Neural cell (in vitro differentiated cells): ENCODE data around the gene PAX3. TPM values are rescaled to one million over a fixed set of nuclear protein-coding genes. Genes with fewer than 3 reads are reported as not detected.

ENCODE experiments used
- H2AFZ ChIP-seq: fragments of 200-600, 300-800 bp; sonication (generic), shearing (Covaris generic); 2 replicates; pipeline ENCODE4 v1.6.0; 2014; ENCODE audit warnings: low read depth, mild to moderate bottlenecking, antibody characterized with exemption, low read length, moderate library complexity
- H3F3A ChIP-seq: fragments of 200-600 bp; shearing (Covaris generic); 2 replicates; pipeline ENCODE4 v1.6.1; 2016; ENCODE audit warnings: mild to moderate bottlenecking, moderate library complexity, mixed read lengths, antibody characterized with exemption, low read length; ENCODE audit not compliant: insufficient read depth, poor library complexity, severe bottlenecking
- H3K27ac ChIP-seq: fragments of 200-600, 300-800 bp; sonication (generic), shearing (Covaris generic); 2 replicates; pipeline ENCODE4 v1.5.1; 2014; ENCODE audit warnings: mild to moderate bottlenecking, low read length, moderate library complexity
- H3K27me3 ChIP-seq: fragments of 300-800, 200-600 bp; sonication (generic), shearing (Covaris generic); 2 replicates; pipeline ENCODE4 v1.6.0; 2014; ENCODE audit warnings: mild to moderate bottlenecking, low read depth, low read length, moderate library complexity; ENCODE audit not compliant: insufficient read depth
- H3K36me3 ChIP-seq: fragments of 300-800, 200-600 bp; sonication (generic), shearing (Covaris generic); 2 replicates; pipeline ENCODE4 v1.5.1; 2014; ENCODE audit warnings: mild to moderate bottlenecking, antibody characterized with exemption, low read length, moderate library complexity; ENCODE audit not compliant: insufficient read depth
- H3K4me2 ChIP-seq: fragments of 300-800, 200-600 bp; sonication (generic), shearing (Covaris generic); 2 replicates; pipeline ENCODE4 v1.6.0; 2014; ENCODE audit warnings: mild to moderate bottlenecking, low read length
- H3K4me3 ChIP-seq: fragments of 300-800, 200-600 bp; sonication (generic), shearing (Covaris generic); 2 replicates; pipeline ENCODE4 v1.5.1; 2014; ENCODE audit warnings: mild to moderate bottlenecking, low read length, moderate library complexity
- H3K79me2 ChIP-seq: fragments of 200-600 bp; shearing (Covaris generic); replicated peaks from 2 replicates; pipeline ENCODE4 v1.6.0; 2014; ENCODE audit warnings: mild to moderate bottlenecking, low read length, moderate library complexity; ENCODE audit not compliant: insufficient read depth
- H3K9ac ChIP-seq: fragments of 300-800, 200-600 bp; sonication (generic), shearing (Covaris generic); 2 replicates; pipeline ENCODE4 v1.6.1; 2016; ENCODE audit warnings: mild to moderate bottlenecking, low read length, mixed read lengths
- H3K9me2 ChIP-seq: fragments of 200-600 bp; shearing (Covaris generic); 2 replicates; pipeline ENCODE4 v1.6.1; 2016; ENCODE audit warnings: mild to moderate bottlenecking, low read length, mixed read lengths; ENCODE audit not compliant: insufficient read depth
- H3K9me3 ChIP-seq: fragments of 200-600, 300-800 bp; sonication (generic), shearing (Covaris generic); 2 replicates; pipeline ENCODE4 v1.6.1; 2016; ENCODE audit warnings: mild to moderate bottlenecking, mixed run types, low read length, moderate library complexity, mixed read lengths
- H4K20me1 ChIP-seq: fragments of 200-600 bp; shearing (Covaris generic); 2 replicates; pipeline ENCODE4 v1.6.1; 2016; ENCODE audit warnings: mild to moderate bottlenecking, mixed run types; ENCODE audit not compliant: insufficient read depth
- CTCF ChIP-seq: fragments of 450-650 bp; IDR thresholded peaks from 2 replicates; pipeline ENCODE4 v1.5.1; 2014; ENCODE audit warnings: antibody characterized with exemption, mild to moderate bottlenecking, moderate library complexity; ENCODE audit not compliant: poor library complexity, severe bottlenecking
- EP300 ChIP-seq: fragments of 450-650 bp; conservative IDR thresholded peaks from 2 replicates; pipeline ENCODE4 v1.6.1; 2014; ENCODE audit warnings: antibody characterized with exemption, mild to moderate bottlenecking, moderate library complexity; ENCODE audit not compliant: poor library complexity, severe bottlenecking
- EZH2 ChIP-seq: fragments of 200-600, 300-800 bp; shearing (Covaris generic), sonication (generic); IDR thresholded peaks from 2 replicates; pipeline ENCODE4 v1.6.1; 2014; ENCODE audit warnings: antibody characterized with exemption, low read length, borderline replicate concordance, mild to moderate bottlenecking; ENCODE audit not compliant: insufficient read depth, poor library complexity, severe bottlenecking
- MXI1 ChIP-seq: fragments of 450-650 bp; conservative IDR thresholded peaks from 2 replicates; pipeline ENCODE4 v1.6.1; 2014; ENCODE audit warnings: antibody characterized with exemption, mild to moderate bottlenecking; ENCODE audit not compliant: poor library complexity, severe bottlenecking
- POLR2AphosphoS5 ChIP-seq: IDR thresholded peaks from 2 replicates; pipeline ENCODE4 v1.6.1; 2012
- RAD21 ChIP-seq: fragments of 450-650 bp; conservative IDR thresholded peaks from 2 replicates; pipeline ENCODE4 v1.6.1; 2014; ENCODE audit warnings: antibody characterized with exemption, mild to moderate bottlenecking, moderate library complexity
- REST ChIP-seq: IDR thresholded peaks from 2 replicates; pipeline ENCODE4 v1.6.1; 2012; ENCODE audit warnings: borderline replicate concordance
- SMC3 ChIP-seq: fragments of 450-650 bp; conservative IDR thresholded peaks from 2 replicates; pipeline ENCODE4 v1.6.1; 2014; ENCODE audit warnings: antibody characterized with exemption, mild to moderate bottlenecking, moderate library complexity; ENCODE audit not compliant: poor library complexity
- TAF1 ChIP-seq: IDR thresholded peaks from 2 replicates; pipeline ENCODE4 v1.6.1; 2012; ENCODE audit warnings: low read depth
- polyA plus RNA-seq: library from polyadenylated mRNA; depleted of rRNA; stranded (reverse); fragments of >200 nt; gene quantifications from 2 replicates; pipeline ENCODE4 v1.2.3, GENCODE V29; 2014

PAX3 gene
- polyA plus RNA-seq, 1 donor from 2014 or later, result not detected

DNA sequence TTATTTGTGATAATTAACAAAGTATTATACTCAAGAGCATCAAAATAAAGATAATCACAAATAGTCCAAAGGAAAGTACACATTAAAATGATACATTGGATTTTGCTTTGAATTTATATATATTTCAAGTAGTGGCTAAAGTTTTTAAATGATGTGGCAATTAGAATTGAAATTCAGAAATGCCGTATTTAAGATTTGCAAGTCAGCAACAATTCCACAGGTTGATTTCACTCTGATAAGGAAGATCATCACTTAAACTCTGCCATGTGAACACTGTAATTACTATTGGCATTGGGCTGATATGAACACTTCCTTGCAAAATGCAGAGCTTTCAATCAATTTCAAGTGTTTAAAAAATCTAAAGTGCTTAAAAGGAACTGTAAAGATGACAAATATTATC is 39.6 kb upstream of the PAX3 start:
- Histone ChIP-seq H3K9me3 (no peaks in the 10 kb centered on the region), H3F3A (no peaks in the 10 kb centered on the region), H3K4me2 (no peak overlapping the region), H3K27me3 (no peaks in the 10 kb centered on the region), H3K9ac (no peak overlapping the region), H3K79me2 (no peaks in the 10 kb centered on the region), H3K27ac (no peak overlapping the region), H2AFZ (no peak overlapping the region), H4K20me1 (no peaks in the 10 kb centered on the region), H3K36me3 (no peaks in the 10 kb centered on the region), H3K9me2 (no peaks in the 10 kb centered on the region), H3K4me3 (no peak overlapping the region)
- TF ChIP-seq REST, result no peak
- TF ChIP-seq TAF1, result no peak
- TF ChIP-seq RAD21, result no peak
- TF ChIP-seq MXI1, result no peak
- TF ChIP-seq CTCF, result no peak
- TF ChIP-seq EZH2, result no peak
- TF ChIP-seq SMC3, result no peak
- TF ChIP-seq POLR2AphosphoS5, result no peak
- no peak for TF ChIP-seq EP300

DNA sequence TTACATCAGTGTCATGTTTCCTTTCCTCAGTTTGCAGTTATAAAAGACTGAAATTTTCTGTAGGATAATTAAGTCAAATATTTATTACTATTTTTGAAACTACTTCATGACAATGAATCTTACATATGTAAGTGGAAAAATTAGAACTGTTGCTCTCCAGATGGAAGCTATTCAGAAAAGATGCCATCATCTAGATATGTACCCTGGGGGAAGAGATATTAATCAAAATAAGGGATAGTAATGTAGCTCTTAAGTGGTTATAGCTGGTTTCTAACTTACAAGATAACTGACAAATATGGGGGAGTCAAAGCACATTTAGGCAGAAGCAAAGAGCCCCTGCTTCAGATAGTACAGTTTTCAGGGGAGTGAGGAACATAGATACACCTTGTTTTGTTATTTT is 38.1 kb upstream of the PAX3 start:
- H2AFZ ChIP-seq, result no peak overlapping the region
- no peaks in the 10 kb centered on the region for H3F3A ChIP-seq
- H3K36me3 ChIP-seq, result no peaks in the 10 kb centered on the region
- H3K4me2 ChIP-seq, result no peak overlapping the region
- no peak overlapping the region for H3K27ac ChIP-seq
- TF ChIP-seq POLR2AphosphoS5 (no peak), REST (no peak)
- H3K9me2 ChIP-seq, result no peaks in the 10 kb centered on the region
- no peaks in the 10 kb centered on the region for H3K79me2 ChIP-seq
- H3K9ac ChIP-seq, result no peak overlapping the region
- H3K27me3 ChIP-seq, result no peaks in the 10 kb centered on the region
- H3K4me3 ChIP-seq, result no peak overlapping the region
- H4K20me1 ChIP-seq, result no peaks in the 10 kb centered on the region
- no peaks in the 10 kb centered on the region for H3K9me3 ChIP-seq
